ENCODE data around the gene RHCE. TPM values are rescaled to one million over a fixed set of nuclear protein-coding genes. Genes with fewer than 3 reads are reported as not detected.
"Not testable (repeated sequence)": the region's sequence is repeated elsewhere in the genome, so short reads cannot be mapped to it uniquely, and the experiment has no call there.

The RHCE gene
- total and polyA plus RNA-seq, 2 of the 8 experiments (the other 6 are each of a cell fraction or from before 2014, with no cell fraction given) = 0.23 to 0.50 TPM

GRCh38 chr1:25378367-25378766 lies 42.3 kb downstream of the RHCE start:
- H2BK20ac ChIP-seq (ENCODE audit: low read length); H4K20me1 ChIP-seq (replicated peaks in 1 of 2; ENCODE audit: control insufficient read depth in 1 of 2, insufficient read depth in 2 of 2, low read length in 2 of 2); H3K27ac ChIP-seq (ENCODE audit: low read depth, low read length); H3K79me2 ChIP-seq (ENCODE audit: control insufficient read depth in 1 of 2, insufficient read depth in 2 of 2, low read length in 2 of 2); H3K79me1 ChIP-seq (ENCODE audit: low read depth, low read length); H3K14ac ChIP-seq (ENCODE audit: insufficient read length); H3K18ac ChIP-seq (ENCODE audit: extremely low read depth, low read length); H2BK120ac ChIP-seq (replicated peaks; ENCODE audit: low read depth, low read length); H2AFZ ChIP-seq (ENCODE audit: low read length); H2AK5ac ChIP-seq (ENCODE audit: low read depth, low read length); H3K4me3 ChIP-seq (ENCODE audit: extremely low read depth in 1 of 4, insufficient read depth in 2 of 4, low read depth in 3 of 4, low read length in 4 of 4); FAIRE-seq; H2BK5ac ChIP-seq (ENCODE audit: low read depth, low read length); H3K36me3 ChIP-seq (ENCODE audit: control insufficient read depth in 2 of 4, insufficient read depth in 4 of 4, low read length in 3 of 4); H4K5ac ChIP-seq (ENCODE audit: insufficient read length, low read depth, low read length); CTCF ChIA-PET (ENCODE audit: partially characterized antibody); POLR2A ChIA-PET (ENCODE audit: partially characterized antibody); H3K56ac ChIP-seq (replicated peaks; ENCODE audit: insufficient read length, low read depth, low read length); H3K4me2 ChIP-seq (ENCODE audit: insufficient read depth in 1 of 2, low read depth in 2 of 2, low read length in 2 of 2); H2BK15ac ChIP-seq (ENCODE audit: low read length); H4K8ac ChIP-seq (ENCODE audit: extremely low read depth, insufficient read depth, low read length); DNase-seq (ENCODE audit: low read depth in 1 of 2, low spot score in 2 of 2); H4K91ac ChIP-seq (replicated peaks; ENCODE audit: insufficient read length, low read length); H3K9ac ChIP-seq (replicated peaks in 1 of 4; ENCODE audit: extremely low read depth in 1 of 4, low read depth in 3 of 4, low read length in 3 of 4); H3K9me3 ChIP-seq (ENCODE audit: insufficient read depth in 2 of 2, low read depth in 1 of 2, low read length in 1 of 2); H3K4me1 ChIP-seq (replicated peaks in 1 of 4; ENCODE audit: control insufficient read depth in 3 of 4, insufficient read depth in 4 of 4, low read length in 3 of 4); H2BK12ac ChIP-seq (ENCODE audit: low read depth, low read length); H3K23me2 ChIP-seq (ENCODE audit: low read depth, low read length); H3K23ac ChIP-seq (ENCODE audit: insufficient read length); H3K4ac ChIP-seq (replicated peaks; ENCODE audit: insufficient read length, low read depth, low read length); H3K27me3 ChIP-seq (replicated peaks in 1 of 4; ENCODE audit: control insufficient read depth in 3 of 4, extremely low read depth in 1 of 4, insufficient read depth in 3 of 4, low read length in 3 of 4): not testable (repeated sequence)
- WGBS, 2 experiments (ENCODE audit: extremely low coverage in 1 of 2, insufficient coverage in 1 of 2, insufficient read length in 1 of 2, insufficient replicate concordance in 2 of 2, low coverage in 1 of 2, low lambda C conversion rate in 2 of 2, missing lambda C conversion rate in 1 of 2) = 86% methylated on average over 3 of the region's 3 CpGs; no CpG with 5 or more reads in 1 of the 2 experiments

GRCh38 chr1:25371757-25372156 lies 48.9 kb downstream of the RHCE start:
- H3K9ac ChIP-seq (replicated peaks in 1 of 4; ENCODE audit: extremely low read depth in 1 of 4, low read depth in 3 of 4, low read length in 3 of 4); POLR2A ChIA-PET (ENCODE audit: partially characterized antibody); H3K23me2 ChIP-seq (ENCODE audit: low read depth, low read length); H2BK12ac ChIP-seq (ENCODE audit: low read depth, low read length); H3K27me3 ChIP-seq (replicated peaks in 1 of 4; ENCODE audit: control insufficient read depth in 3 of 4, extremely low read depth in 1 of 4, insufficient read depth in 3 of 4, low read length in 3 of 4); H3K23ac ChIP-seq (ENCODE audit: insufficient read length); H3K18ac ChIP-seq (ENCODE audit: extremely low read depth, low read length); H3K79me2 ChIP-seq (ENCODE audit: control insufficient read depth in 1 of 2, insufficient read depth in 2 of 2, low read length in 2 of 2); H4K20me1 ChIP-seq (replicated peaks in 1 of 2; ENCODE audit: control insufficient read depth in 1 of 2, insufficient read depth in 2 of 2, low read length in 2 of 2); H2BK15ac ChIP-seq (ENCODE audit: low read length); H3K79me1 ChIP-seq (ENCODE audit: low read depth, low read length); H3K9me3 ChIP-seq (ENCODE audit: insufficient read depth in 2 of 2, low read depth in 1 of 2, low read length in 1 of 2); H3K4me2 ChIP-seq (ENCODE audit: insufficient read depth in 1 of 2, low read depth in 2 of 2, low read length in 2 of 2); H2BK5ac ChIP-seq (ENCODE audit: low read depth, low read length); H2AK5ac ChIP-seq (ENCODE audit: low read depth, low read length); H2BK20ac ChIP-seq (ENCODE audit: low read length); H4K5ac ChIP-seq (ENCODE audit: insufficient read length, low read depth, low read length); H4K8ac ChIP-seq (ENCODE audit: extremely low read depth, insufficient read depth, low read length); H4K91ac ChIP-seq (replicated peaks; ENCODE audit: insufficient read length, low read length); DNase-seq (ENCODE audit: low read depth in 1 of 2, low spot score in 2 of 2); H3K27ac ChIP-seq (ENCODE audit: low read depth, low read length); H3K4me1 ChIP-seq (replicated peaks in 1 of 4; ENCODE audit: control insufficient read depth in 3 of 4, insufficient read depth in 4 of 4, low read length in 3 of 4); H3K4ac ChIP-seq (replicated peaks; ENCODE audit: insufficient read length, low read depth, low read length); H3K56ac ChIP-seq (replicated peaks; ENCODE audit: insufficient read length, low read depth, low read length); H3K14ac ChIP-seq (ENCODE audit: insufficient read length); H2BK120ac ChIP-seq (replicated peaks; ENCODE audit: low read depth, low read length); H3K36me3 ChIP-seq (ENCODE audit: control insufficient read depth in 2 of 4, insufficient read depth in 4 of 4, low read length in 3 of 4); FAIRE-seq; H3K4me3 ChIP-seq (ENCODE audit: extremely low read depth in 1 of 4, insufficient read depth in 2 of 4, low read depth in 3 of 4, low read length in 4 of 4); H2AFZ ChIP-seq (ENCODE audit: low read length): not testable (repeated sequence)
- WGBS, 2 experiments (ENCODE audit: extremely low coverage in 1 of 2, insufficient coverage in 1 of 2, insufficient read length in 1 of 2, insufficient replicate concordance in 2 of 2, low coverage in 1 of 2, low lambda C conversion rate in 2 of 2, missing lambda C conversion rate in 1 of 2) = 91% methylated on average over 7 of the region's 7 CpGs; no CpG with 5 or more reads in 1 of the 2 experiments
- CTCF ChIA-PET (ENCODE audit: partially characterized antibody) = interaction anchor here (0.9 to 1.2 kb wide), 2 partner anchors 17 to 114 kb away, joined by 3 read pairs; no protein-coding TSS in a partner anchor

Measured in H1 (cell line).